NCI-H446 treated with DMSO at 0.1 percent for 48 hours (cell line): Measurements from ENCODE around the gene AK5.
"Not testable (repeated sequence)": the region's sequence is repeated elsewhere in the genome, so short reads cannot be mapped to it uniquely, and the experiment has no call there.

Experiments used
- DNase-seq: peaks from one replicate; lab custom pipeline; 2025; lab: John Stamatoyannopoulos, UW

AK5 gene

DNA sequence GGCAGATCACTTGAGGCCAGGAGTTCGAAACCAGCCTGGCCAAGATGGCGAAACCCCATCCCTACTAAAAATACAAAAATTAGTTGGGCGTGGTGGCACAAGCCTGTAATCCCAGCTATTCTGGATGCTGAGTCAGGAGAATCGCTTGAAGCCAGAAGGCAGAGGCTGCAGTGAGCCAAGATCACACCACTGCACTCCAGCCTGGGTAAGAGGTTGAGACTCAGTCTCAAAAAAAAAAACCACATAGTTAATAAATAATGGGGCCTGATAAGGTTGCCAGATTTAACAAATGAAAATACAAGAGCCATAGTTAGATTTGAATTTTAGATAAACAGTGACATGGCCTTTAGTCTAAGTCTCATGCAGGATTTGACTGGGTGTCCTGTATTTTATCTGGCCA lies 225.0 kb downstream of the AK5 start:
- no peak for DNase-seq

DNA sequence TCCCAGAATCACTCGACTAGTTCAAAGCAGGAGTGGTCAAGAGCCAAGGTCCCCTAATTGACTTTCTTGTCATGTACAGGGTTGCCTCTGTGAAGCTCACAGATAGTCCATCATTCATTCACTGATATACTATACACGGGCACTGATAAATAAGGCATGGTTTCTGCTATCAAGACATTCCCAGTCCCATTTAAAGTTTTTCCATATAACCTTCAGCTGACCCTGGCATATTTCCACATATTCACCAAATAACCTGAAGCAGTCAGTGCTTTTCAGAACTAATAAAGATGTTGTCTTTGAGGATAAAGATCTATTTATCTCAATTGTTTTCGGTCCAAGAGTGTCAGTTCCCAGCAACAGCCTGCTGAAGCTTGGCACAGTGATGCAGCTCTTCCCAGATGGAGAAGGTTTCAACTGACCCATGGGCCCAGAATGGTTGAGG lies 227.3 kb downstream of the AK5 start:
- no peak for DNase-seq

DNA sequence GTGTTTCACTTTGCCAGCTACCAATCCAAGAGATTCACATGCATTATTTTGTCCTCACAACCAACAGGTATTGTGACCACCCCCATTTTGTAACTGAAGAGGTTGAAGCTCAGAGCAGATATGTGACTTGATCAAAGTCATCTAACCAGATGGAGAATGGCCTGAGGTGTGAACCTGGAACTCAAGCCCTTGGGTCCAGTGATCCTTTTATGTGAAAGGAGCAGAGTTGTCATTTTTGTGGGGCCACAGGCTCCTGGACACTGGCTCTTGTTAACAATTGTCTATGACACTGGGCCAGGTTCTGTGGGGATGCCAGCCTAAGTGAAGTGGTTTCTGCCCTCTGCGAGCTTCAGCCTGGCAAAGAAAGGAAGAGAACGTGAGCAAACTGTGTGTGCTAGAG lies 228.1 kb downstream of the AK5 start:
- no peak for DNase-seq

DNA sequence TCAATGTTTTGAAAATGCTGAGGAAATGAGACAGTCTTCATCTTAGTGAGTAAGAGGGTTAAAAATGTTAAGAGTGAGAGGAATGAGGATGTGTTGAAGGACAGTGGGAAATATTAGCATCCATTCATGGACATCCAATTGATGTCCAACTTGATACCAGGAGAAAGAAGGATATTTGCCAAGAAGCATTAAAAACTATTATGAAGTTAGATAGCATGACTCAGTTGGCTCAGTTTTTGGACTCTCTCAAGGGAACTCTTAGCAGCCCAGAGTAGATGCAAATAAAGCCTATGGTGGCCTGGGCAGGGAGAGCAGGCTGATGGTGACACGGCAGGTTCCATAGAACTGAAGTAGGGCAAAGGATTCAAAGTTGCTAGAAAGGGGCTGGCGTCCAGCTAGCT lies 229.6 kb downstream of the AK5 start:
- DNase-seq: no peak

DNA sequence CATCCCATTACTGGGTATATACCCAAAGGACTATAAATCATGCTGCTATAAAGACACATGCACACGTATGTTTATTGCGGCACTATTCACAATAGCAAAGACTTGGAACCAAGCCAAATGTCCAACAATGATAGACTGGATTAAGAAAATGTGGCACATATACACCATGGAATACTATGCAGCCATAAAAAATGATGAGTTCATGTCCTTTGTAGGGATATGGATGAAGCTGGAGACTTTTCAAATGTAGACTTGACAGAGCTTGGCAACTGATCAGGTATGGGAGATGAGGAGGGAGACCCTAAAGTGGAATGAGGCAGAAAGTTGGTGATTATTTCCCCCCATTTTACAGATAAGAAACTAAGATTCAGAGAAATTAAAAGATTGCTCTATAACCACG lies 230.8 kb downstream of the AK5 start:
- DNase-seq: not testable (repeated sequence)

DNA sequence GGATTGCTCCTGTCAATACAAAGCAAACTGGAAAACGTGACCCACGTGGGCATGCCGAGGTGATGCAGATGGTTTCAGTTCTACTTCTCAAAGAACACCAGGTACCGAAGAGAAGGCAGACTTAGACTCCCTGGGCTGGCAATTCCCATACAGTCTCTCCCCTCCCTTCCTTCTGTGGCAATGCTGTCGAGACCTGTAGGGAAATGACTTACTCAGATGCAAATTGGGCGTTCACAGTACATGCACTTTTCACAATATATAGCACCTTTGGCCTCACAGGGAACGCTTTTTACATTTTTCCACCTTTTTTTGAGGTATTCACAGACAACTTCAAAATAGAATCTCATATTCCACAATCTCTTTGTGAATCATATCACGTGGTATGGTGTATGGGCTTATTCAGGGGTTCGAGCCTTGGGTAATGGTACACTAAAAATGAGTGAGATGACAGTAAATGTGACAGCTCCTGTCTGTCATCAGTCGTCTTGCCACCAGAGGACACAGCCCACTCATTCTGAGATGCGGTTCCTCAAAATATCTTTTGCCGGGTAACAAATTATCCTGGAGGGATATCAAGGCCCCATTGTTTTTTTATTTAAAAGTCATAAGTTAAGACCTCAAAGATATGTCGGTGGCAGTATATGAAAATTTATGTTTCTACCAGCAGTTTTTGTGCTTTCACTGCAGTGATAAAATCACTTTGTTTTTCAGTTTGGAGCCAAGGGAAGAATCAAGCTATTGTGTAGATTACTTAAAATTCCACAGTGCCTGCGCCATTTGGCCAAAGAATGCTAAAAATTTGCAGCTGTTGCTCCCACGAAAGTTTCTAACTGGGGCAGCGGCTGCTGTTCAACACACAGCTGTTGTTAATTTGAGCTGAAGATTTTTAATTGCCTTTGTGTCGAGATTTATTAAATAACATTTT lies 232.3 kb downstream of the AK5 start:
- DNase-seq: no peak

DNA sequence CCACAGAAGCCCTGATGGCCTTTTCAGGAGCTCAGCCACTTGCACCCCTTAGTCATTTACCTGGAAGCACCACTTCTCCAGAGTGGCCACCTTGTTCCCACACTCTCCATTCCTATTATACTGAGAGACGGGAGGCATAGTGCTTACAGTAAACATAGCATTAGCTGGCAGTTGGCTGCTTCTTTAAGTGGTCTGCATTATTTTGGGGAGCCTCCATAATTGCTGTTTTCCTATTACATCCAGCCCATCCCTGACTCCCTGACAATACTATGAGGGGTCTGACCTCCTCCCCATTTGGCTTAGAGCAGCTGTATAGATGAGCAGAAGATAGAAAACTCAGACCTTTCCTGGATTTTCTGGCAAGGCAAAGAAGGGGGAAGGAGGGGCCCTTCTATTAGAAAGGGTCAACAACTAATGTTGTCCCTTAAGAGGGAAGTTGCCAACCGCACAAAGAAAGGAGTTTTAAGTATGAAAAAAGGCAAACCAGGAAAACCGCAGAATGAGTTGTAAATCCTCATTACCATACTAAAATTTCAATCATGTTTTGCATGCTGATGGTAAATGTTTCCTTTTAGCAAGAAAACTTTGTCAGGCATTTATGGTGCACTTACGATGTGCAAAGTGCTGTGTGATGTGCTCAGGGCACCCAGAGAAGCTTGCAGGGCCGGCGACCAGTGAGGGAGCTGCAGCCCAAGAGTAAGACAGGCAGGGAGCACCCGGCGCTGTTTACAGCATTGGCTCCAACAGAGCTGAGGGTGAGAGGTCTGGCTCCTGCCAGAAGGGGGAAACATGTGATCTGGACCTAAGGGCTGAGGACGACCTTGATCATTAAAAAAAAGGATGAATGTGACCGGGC lies 233.3 kb downstream of the AK5 start:
- DNase-seq: no peak

DNA sequence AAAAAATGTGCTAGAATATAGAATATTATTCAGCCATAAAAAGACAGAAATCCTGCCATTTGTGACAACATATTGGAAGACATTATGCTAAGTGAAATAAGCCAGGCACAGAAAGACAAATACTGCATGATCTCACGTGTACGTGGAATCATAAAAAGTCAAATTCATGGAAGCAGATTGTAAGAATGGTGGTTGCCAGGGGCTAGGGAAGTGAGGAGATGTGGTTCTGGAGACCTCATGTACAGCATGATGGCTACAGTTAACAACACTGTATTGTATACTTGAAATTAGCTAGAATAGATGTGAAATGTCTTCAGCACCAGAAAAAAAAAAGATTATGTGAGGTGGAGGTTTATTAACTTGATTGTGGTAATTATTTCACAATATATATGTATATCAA lies 234.3 kb downstream of the AK5 start:
- DNase-seq: no peak

DNA sequence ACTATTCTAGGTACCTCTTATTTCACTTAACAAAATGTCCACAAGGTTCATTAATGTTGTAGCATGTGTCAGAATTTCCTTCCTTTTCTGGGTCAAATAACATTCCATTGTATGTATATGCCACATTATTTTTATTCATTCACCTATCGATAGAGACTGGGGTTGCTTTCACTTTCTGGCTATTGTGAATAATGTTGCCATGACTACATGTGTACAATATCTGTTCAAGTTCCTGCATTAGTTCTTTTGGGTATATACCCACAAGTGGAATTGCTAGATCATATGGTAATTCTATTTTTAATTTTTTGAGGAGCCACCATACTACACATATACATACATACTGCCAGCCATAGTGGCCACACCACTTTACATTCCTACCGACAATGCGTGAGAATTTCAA lies 242.2 kb downstream of the AK5 start:
- DNase-seq: no peak

DNA sequence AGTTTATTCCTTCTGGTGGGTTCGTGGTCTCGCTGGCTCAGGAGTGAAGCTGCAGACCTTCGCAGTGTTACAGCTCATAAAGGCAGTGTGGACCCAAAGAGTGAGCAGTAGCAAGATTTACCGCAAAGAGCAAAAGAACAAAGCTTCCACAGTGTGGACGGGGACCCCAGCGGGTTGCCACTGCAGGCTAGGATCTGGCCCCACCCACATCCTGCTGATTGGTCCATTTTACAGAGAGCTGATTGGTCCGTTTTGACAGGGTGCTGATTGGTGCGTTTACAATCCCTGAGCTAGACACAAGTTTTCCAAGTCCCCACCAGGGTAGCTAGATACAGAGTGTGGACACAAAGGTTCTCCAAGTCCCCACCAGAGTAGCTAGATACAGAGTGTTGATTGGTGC lies 249.3 kb downstream of the AK5 start:
- not testable (repeated sequence) for DNase-seq

DNA sequence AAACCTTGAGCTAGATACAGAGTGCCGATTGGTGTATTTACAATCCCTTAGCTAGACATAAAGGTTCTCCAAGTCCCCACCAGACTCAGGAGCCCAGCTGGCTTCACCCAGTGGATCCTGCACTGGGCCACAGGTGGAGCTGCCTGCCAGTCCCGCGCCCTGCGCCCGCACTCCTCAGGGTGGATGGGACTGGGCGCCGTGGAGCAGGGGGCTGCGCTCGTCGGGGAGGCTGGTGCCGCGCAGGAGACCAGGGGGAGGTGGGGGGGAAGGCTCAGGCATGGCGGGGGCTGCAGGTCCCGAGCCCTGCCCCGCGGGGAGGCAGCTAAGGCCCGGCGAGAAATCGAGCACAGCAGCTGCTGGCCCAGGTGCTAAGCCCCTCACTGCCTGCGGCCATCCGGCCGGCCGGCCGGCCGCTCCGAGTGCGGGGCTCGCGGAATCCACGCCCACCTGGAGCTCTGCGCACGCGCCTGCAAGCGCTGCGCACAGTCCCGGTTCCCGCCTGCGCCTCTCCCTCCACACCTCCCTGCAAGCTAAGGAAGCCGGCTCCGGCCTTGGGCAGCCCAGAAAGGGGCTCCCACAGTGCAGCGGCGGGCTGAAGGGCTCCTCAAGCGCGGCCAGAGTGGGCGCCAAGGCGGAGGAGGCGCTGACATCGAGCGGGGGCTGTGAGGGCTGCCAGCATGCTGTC lies 249.9 kb downstream of the AK5 start:
- not testable (repeated sequence) for DNase-seq

DNA sequence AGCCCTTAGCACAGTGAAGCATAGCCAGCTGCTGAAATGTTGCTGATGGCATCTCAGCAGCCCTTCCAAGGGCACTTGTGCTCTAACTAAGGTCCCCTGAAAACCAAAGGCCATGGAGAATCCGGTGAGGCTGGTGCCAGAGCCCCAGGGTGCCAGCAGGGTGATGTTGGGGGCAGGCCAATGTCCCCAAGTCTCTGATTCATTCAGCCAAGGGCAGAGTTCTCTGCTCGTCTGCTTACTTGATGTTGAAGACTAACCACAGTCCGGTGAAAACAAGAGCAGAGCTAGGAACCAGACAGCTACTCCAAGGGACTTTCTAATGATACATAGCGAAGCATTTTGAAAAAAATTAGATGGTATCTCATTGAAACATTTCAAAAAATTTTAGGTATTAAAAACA lies 250.8 kb downstream of the AK5 start:
- no peak for DNase-seq

DNA sequence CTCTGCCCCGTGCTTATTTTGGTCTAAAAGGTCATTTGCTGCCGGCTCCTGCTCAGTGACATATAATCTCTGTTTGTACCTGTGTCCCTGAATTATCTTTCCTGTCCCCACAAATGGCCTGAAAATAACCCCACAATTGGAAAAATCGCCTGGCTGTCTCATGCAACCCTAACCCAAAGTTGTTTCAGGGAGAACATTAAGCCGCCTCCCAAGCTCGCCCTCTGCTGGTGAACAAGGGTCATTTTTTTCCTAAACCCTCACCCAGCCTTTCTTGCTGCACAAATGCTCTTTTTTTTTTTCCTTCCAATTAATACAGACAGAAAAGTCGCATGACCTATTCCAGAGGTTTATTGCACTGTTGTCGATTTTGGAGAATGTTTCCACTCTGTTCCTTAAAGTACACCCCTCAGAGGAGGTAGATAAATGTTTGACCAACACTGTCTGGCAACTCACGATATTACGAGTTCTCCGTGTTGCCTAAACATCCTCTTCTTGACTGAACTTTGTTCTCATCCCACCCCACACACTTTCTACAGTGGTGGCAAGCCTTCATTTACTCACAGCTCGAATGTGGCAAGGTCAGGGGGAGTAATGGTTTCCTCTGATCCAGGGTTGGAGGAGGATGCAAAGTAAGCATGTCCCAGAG lies 252.0 kb downstream of the AK5 start:
- peak; percentile 43 for DNase-seq

DNA sequence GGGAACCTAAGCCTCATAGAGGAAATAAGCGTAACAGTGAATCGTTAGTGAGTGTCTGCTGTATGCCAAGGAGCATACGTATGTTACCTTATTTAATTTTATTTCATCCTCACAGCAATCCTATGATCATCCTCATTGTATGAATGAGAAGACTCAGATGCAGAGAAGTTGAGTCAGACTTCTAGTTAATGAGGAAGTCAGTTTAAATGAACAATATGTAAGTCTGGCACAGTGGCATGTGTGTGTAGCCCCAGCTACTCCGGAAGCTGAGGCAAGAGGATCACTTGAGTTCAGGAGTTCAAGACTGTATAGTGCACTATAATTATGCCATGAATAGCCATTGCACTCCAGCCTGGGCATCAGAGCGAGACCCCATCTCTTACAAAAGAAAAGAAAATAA lies 252.6 kb downstream of the AK5 start:
- no peak for DNase-seq

DNA sequence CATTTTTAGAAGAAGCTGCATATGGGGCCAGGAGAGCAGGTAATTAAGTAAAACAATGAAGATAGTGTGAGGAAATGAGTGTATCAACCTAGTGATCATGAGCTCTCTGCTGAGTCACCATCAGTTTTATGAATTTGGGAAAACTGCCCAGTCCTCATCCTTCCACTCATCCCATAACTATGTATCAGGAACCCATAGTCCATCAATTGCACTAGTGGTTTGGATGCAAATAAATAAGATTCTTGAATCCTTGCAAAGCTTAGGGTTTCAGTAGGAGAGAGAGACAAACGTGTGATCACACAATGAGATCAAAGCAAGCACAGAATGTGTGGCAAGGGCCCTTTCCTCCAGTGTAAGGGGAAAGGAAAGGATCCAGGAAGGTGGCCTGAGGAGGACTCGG lies 255.0 kb downstream of the AK5 start:
- peak; percentile 35 for DNase-seq

DNA sequence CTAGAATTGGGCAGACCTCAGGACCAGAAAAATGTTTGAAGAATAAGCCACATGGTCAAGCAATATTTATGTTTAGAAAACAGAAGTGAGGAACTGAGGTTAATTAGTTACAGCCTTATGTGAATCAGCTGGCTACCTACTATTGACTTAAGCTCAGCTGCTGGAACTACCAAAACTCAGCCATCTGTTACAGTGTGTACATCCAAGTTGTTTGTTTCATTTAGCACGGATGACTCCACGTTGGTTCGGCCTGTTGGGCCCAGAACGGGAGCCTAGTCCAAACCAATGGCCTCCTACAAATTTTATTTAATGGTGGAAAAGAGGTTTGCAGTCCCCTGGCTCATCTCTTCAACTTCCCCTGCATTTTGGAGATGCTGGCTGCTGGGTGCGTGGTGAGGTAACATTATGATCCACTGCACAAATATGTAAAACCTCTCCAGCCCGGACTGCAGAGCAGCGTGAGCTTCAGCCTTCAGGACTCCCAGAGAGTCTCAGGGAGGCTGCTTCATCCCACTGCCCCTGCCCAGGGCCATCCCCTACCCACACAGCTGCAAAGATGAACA lies 257.2 kb downstream of the AK5 start:
- DNase-seq: peak; percentile 69

DNA sequence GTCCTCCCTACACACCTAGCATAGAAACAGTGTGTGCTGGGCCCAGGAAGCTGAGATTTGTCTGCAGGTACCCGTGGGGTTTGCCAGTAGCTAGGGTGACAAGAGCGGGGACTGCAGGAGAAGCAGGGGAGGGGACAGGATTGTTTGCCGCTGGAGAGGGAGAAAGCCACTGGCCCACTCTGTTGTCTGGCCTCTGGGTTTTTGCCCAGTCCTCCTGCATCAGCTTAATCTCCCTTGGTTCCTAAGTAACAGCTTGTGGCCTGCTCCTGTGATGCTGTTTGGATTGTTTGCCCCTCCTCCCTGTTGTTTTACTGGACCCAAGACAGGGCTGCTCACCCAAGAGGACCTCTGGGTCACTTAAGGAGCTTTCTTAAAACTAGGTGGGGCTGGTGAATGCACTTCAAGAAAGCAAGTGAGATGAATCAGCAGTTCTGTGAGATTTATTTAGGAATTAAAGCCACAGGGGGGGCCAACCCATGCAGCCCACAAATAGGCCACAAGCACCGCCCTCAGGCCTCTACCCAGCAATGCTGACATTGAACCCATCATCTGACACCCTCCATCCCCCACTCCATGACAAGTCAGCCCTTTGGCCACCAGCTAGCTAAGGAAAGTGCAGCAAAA lies 257.8 kb downstream of the AK5 start:
- no peak for DNase-seq

DNA sequence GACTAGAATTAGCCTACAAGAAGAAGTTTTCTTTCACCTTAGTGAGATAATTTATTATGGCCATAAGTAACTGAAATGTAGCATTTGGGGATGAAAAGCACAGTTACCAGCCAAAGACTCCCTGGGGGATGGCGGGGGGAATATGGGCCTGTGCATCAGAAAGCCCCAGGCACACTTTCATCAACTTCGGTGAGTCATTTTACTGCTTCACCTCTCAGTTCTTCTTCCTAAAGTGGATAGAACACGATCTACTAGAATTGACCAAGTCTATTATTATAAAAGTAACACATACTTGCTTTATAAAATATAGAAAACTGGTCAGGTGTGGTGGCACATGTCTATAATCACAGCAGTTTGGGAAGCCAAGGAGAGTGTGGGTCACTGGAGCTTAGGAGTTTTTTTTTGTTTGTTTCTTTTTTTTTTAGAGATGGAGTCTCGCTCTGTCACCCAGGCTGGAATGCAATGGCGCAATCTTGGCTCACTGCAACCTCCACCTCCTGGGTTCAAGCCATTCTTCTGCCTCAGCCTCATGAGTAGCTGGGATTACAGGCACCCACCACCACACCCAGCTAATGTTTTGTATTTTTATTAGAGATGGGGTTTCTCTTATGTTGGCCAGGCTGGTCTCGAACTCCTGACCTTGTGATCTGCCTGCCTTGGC lies 258.8 kb downstream of the AK5 start:
- DNase-seq: no peak

DNA sequence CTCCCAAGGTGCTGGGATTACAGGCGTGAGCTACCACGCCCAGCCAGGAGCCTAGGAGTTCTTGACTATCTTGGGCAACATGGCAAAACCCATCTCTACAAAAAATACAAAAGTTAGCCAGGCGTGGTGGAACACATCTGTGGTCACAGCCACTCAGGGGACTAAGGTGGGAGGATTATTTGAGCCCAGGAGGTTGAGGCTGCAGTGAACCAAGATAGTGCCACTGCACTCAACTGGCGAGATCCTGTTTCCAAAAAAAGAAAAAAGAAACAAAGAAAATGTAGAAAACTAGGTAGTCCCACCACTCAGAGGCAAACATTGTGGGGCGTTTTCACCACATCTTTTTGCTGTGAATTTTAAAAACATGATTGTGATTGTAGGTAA lies 259.3 kb downstream of the AK5 start:
- DNase-seq: no peak

DNA sequence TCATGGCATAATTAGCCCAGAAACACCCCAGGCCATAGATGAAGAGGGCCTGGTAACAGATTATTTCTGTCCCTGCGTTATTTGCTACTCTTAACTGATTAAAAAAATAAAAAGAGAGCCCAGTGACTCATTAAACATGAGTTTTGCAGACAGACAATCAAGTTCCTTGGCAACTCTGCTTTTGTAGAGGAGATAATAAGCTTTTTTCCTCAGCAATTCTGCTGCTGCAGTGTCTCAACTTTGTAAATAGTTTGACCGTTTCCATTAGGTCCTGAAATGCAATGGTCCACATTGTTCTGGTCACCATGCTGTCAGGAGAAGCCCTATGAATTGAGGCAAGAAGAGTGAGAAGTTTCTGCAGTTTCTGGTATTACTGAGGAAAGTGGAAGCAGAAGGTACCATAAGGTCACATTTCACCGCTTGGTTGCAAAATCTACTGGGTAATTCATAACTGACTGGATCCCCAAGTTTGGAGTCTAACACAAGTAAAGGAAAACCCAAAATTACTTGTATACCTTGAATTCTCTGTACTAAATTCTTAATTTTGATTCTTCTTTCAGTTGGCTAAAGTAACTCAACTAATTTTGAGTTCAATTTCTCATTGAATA lies 261.1 kb downstream of the AK5 start:
- DNase-seq: no peak
